HEK293 (cell line): ENCODE results near the gene BRPF1.

ENCODE experiments used
- CTCF ChIP-seq: fragments of 450-650 bp; formaldehyde crosslinking; IDR thresholded peaks from 2 replicates; pipeline ENCODE4 v1.5.1; 2016; ENCODE audit warnings: missing biosample characterization, missing genetic modification characterization
- PATZ1 ChIP-seq: fragments of 450-650 bp; formaldehyde crosslinking; IDR thresholded peaks from 2 replicates; pipeline ENCODE4 v1.5.1; 2016; ENCODE audit warnings: missing biosample characterization, missing genetic modification characterization
- REST ChIP-seq: fragments of 450-650 bp; formaldehyde crosslinking; IDR thresholded peaks from 2 replicates; pipeline ENCODE4 v1.5.1; 2016; ENCODE audit warnings: missing biosample characterization, missing genetic modification characterization
- ZBTB1 ChIP-seq: fragments of 450-650 bp; formaldehyde crosslinking; IDR thresholded peaks from 2 replicates; pipeline ENCODE4 v1.5.1; 2016; ENCODE audit warnings: missing biosample characterization, missing genetic modification characterization
- ZBTB21 ChIP-seq: fragments of 450-650 bp; formaldehyde crosslinking; IDR thresholded peaks from 2 replicates; pipeline ENCODE4 v1.5.1; 2017; ENCODE audit warnings: missing biosample characterization, missing genetic modification characterization
- ZBTB44 ChIP-seq: fragments of 450-650 bp; IDR thresholded peaks from 2 replicates; pipeline ENCODE4 v1.5.1; 2018; ENCODE audit warnings: missing biosample characterization, mild to moderate bottlenecking, missing genetic modification characterization
- ZNF274 ChIP-seq, 2 experiments: fragments of 200-500 bp in 1 of 2; fragments of 450-650 bp in 1 of 2; sonication (Bioruptor generic) in 1 of 2; formaldehyde crosslinking in 1 of 2; IDR thresholded peaks; 2 replicates each; pipeline versions ENCODE4 v1.5.1 to v1.6.1; 2014 to 2016; ENCODE audit warnings: borderline replicate concordance in 1 of 2, inconsistent platforms in 1 of 2, low read length in 1 of 2, missing biosample characterization in 1 of 2, missing genetic modification characterization in 1 of 2
- ZNF280D ChIP-seq: fragments of 450-650 bp; formaldehyde crosslinking; IDR thresholded peaks from 2 replicates; pipeline ENCODE4 v1.5.1; 2016; ENCODE audit warnings: missing biosample characterization, missing genetic modification characterization
- ZNF350 ChIP-seq: fragments of 450-650 bp; formaldehyde crosslinking; IDR thresholded peaks from 2 replicates; pipeline ENCODE4 v1.5.0; 2017; ENCODE audit warnings: missing biosample characterization, mild to moderate bottlenecking, missing genetic modification characterization
- ZNF558 ChIP-seq: fragments of 450-650 bp; formaldehyde crosslinking; IDR thresholded peaks from 2 replicates; pipeline ENCODE4 v1.5.1; 2016; ENCODE audit warnings: missing biosample characterization, missing genetic modification characterization

- TF ChIP-seq ZNF558 (tag by site-specific recombination) (no peak), ZNF274 (IDR thresholded peaks at IDR 0.05; ENCODE audit: low read length) (no peak), ZNF274 (tag by site-specific recombination; IDR thresholded peaks at IDR 0.05; ENCODE audit: borderline replicate concordance) (no peak), CTCF (tag by site-specific recombination) (no peak), ZNF350 (tag by site-specific recombination) (no peak), ZNF280D (tag by site-specific recombination) (no peak), REST (tag by site-specific recombination) (no peak), ZBTB21 (tag by site-specific recombination) (no peak), PATZ1 (tag by site-specific recombination) (no peak), ZBTB44 (tag by site-specific recombination) (no peak), ZBTB1 (tag by site-specific recombination) (no peak)
Measured at GRCh38 chr3:9689757-9690156, 41.8 kb upstream of the BRPF1 start.
